Left ventricle myocardium inferior (tissue), 1 donor: Measurements from ENCODE around the gene TMEM184C. TPM values are rescaled to one million over a fixed set of nuclear protein-coding genes. Genes with fewer than 3 reads are reported as not detected.

ENCODE experiments used
- DNase-seq: peaks from one replicate; pipeline ENCODE4 v3.0.0-alpha.2; 2020
- H3K27ac ChIP-seq: fragments of 200-600 bp; replicated peaks from 2 replicates; pipeline ENCODE4 v1.8.0; 2021
- H3K27me3 ChIP-seq: fragments of 200-600 bp; 2 replicates; pipeline ENCODE4 v1.8.0; 2021; ENCODE audit warnings: low read depth
- H3K36me3 ChIP-seq: fragments of 200-600 bp; 2 replicates; pipeline ENCODE4 v1.8.0; 2021
- H3K4me1 ChIP-seq: fragments of 200-600 bp; 2 replicates; pipeline ENCODE4 v1.8.0; 2021
- H3K4me3 ChIP-seq: fragments of 200-600 bp; 2 replicates; pipeline ENCODE4 v1.8.0; 2021; ENCODE audit warnings: mild to moderate bottlenecking, moderate library complexity
- H3K9me3 ChIP-seq: fragments of 200-600 bp; replicated peaks from 2 replicates; pipeline ENCODE4 v1.8.0; 2021
- intact Hi-C: fragments of 100-400 bp; cut with micrococcal nuclease; formaldehyde crosslinking; loops from one replicate; pipeline ENCODE4 v1.11.0; 2022
- total RNA-seq: library from RNA; stranded (reverse); fragmentation: NEBNext Ultra II Directional; extraction: Animal tissue kit (Norgen Biotek cat#: 25700); gene quantifications from one replicate; pipeline ENCODE4 v1.2.1, GENCODE V29; 2021
- TF ChIP-seq, protein P1 (sequence below): fragments of 200-600 bp; IDR thresholded peaks from 2 replicates; pipeline ENCODE4 v1.8.0; 2021; ENCODE audit warnings: antibody characterized with exemption, mild to moderate bottlenecking, borderline replicate concordance
- donor health status: DM: no; HTN: yes; CAD: no; lungs with severe emphysema.

Gene TMEM184C
- total RNA-seq, 1 donor from 2014 or later = 24.7 TPM

DNA sequence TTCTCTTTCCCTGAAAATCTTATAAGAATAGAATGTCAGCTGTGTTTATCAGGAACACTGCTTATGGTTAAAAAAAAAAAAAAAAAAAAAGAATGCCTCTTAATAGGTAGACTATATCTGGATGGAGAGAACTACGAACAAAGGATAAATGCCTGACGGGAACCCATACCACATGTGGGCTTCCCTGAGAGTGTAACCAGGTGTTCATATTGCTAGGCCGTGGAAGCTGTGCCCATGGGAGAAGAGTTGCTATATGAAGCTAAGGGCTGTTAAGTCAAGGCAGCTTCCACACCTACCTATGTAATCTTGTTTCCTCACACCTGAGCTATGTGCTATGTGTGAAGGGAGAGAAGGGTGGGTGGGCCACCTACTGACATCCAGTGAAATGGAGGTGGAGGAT, 27.3 kb downstream of the TMEM184C start:
- DNase-seq = no peak
- Histone ChIP-seq H3K4me3 (no peak overlapping the region), H3K4me1 (peaks cover 29% of the 10 kb centered on the region), H3K9me3 (no peaks in the 10 kb centered on the region), H3K27ac (no peak overlapping the region), H3K36me3 (peaks cover 32% of the 10 kb centered on the region), H3K27me3 (no peaks in the 10 kb centered on the region)
- intact Hi-C loops = no loop called here
- TF ChIP-seq, protein P1, sequence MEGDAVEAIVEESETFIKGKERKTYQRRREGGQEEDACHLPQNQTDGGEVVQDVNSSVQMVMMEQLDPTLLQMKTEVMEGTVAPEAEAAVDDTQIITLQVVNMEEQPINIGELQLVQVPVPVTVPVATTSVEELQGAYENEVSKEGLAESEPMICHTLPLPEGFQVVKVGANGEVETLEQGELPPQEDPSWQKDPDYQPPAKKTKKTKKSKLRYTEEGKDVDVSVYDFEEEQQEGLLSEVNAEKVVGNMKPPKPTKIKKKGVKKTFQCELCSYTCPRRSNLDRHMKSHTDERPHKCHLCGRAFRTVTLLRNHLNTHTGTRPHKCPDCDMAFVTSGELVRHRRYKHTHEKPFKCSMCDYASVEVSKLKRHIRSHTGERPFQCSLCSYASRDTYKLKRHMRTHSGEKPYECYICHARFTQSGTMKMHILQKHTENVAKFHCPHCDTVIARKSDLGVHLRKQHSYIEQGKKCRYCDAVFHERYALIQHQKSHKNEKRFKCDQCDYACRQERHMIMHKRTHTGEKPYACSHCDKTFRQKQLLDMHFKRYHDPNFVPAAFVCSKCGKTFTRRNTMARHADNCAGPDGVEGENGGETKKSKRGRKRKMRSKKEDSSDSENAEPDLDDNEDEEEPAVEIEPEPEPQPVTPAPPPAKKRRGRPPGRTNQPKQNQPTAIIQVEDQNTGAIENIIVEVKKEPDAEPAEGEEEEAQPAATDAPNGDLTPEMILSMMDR = no peak

DNA sequence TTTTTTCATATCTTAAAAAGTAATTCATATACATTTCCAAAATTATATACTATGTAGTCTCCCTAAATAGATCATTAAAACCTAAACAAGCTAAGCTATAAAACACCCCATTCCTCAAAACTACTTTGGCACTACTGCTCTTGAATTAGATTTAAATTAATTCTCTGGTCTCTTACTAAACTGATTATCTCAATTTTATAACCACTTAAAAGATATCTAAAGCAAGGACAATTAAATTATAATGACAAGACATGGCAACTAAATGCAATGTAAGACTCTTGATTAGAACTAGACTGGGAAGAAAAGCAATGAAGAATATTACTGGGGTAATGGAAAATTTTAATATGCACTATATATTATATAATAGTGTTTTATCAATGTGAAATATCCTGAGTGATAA, 27.9 kb downstream of the TMEM184C start:
- Histone ChIP-seq H3K9me3 (no peaks in the 10 kb centered on the region), H3K36me3 (peaks cover 32% of the 10 kb centered on the region), H3K4me3 (no peak overlapping the region), H3K4me1 (peaks cover 29% of the 10 kb centered on the region), H3K27ac (no peak overlapping the region), H3K27me3 (no peaks in the 10 kb centered on the region)
- no peak for DNase-seq
- intact Hi-C loops = no loop called here
- TF ChIP-seq, protein P1 = no peak

DNA sequence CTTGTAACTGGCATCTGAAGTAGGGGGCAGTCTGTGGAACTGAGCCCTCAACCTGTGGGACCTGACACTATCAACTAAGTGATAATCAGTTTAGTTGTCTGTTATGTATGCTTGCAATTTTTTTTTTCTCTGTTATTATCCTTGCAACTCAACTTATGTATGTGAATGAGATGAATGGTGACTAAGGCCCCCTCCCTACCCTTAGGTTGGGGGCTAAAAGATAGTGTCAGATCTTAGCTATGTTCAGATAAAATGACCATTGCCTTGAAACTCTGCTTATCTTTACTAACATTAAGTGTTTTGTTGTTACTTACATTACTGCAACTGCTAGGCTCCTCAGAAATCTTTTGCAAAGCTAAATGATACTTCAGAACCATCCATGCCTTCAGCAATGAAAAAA, 31.5 kb downstream of the TMEM184C start:
- TF ChIP-seq, protein P1 = no peak
- Histone ChIP-seq H3K4me3 (no peak overlapping the region), H3K27me3 (no peaks in the 10 kb centered on the region), H3K9me3 (no peaks in the 10 kb centered on the region), H3K27ac (no peak overlapping the region), H3K4me1 (peaks cover 29% of the 10 kb centered on the region), H3K36me3 (peaks cover 11% of the 10 kb centered on the region)
- no peak for DNase-seq
- intact Hi-C loops = no loop called here

DNA sequence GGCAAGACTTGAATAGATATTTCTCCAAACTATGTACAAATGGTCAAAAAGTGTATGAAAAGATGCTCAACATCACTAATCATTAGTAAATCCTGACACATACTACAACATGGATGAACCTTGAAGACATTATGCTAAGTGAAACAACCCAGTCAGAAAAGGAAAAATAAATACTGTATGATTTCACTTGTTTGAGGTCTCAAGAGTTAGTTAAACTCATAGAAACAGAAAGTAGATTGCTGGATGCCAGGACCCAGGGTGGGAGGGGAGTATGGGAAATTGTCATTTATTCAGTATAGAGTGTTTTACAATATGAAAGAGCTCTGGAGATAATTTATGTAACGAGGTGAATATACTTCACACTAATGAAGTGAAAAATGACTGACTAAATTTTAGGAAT, 34.4 kb downstream of the TMEM184C start:
- DNase-seq = no peak
- H3K36me3 ChIP-seq = peaks cover 34% of the 10 kb centered on the region
- no peak overlapping the region for H3K27ac ChIP-seq
- no peaks in the 10 kb centered on the region for H3K9me3 ChIP-seq
- peaks cover 7% of the 10 kb centered on the region for H3K4me1 ChIP-seq
- no peaks in the 10 kb centered on the region for H3K27me3 ChIP-seq
- intact Hi-C loops = no loop called here
- H3K4me3 ChIP-seq = no peak overlapping the region
- TF ChIP-seq, protein P1 = no peak

DNA sequence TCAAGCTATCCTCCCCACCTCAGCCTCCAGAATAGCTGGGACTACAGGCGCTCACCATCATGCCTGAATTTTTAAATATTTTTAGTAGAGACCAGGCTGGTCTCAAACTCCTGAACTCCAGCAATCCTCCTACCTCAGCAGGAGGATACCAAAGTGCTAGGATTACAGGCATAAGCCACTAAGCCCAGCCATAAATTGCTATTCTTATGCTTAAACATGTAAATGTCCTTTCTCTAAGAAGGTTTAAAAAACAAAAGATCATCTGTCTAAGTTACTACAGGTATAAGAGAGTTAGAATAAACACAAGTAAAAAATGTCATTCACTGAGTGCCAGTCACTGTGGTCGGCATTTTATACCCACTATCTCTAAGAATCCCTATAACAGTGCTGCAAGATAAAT, 38.4 kb downstream of the TMEM184C start:
- Histone ChIP-seq H3K36me3 (peaks cover 60% of the 10 kb centered on the region), H3K27ac (no peak overlapping the region), H3K4me3 (no peak overlapping the region), H3K27me3 (no peaks in the 10 kb centered on the region), H3K4me1 (no peaks in the 10 kb centered on the region), H3K9me3 (no peaks in the 10 kb centered on the region)
- intact Hi-C loops = no loop called here
- DNase-seq = no peak
- TF ChIP-seq, protein P1 = no peak

DNA sequence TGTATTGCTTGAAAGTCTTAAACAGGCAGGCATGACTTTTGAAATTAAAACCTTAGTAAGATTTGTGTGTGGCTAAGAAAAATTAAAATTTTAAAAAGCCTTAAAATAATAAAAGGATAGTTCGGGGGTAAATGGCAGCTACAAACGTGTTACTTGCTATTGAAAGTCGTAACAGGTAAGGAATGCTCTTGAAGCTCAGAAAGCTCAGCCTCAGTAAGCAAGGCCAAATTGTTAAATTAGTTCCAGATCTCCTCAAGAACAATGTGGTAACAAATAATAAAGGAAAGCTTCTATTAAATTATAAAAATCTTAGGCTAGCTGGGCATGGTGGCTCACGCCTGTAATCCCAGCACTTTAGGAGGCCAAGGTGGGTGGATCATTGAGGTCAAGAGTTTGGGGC, 41.3 kb downstream of the TMEM184C start:
- intact Hi-C loops = no loop called here
- H3K27ac ChIP-seq = no peak overlapping the region
- no peaks in the 10 kb centered on the region for H3K27me3 ChIP-seq
- no peaks in the 10 kb centered on the region for H3K4me1 ChIP-seq
- H3K4me3 ChIP-seq = no peak overlapping the region
- DNase-seq = no peak
- H3K36me3 ChIP-seq = peaks cover 75% of the 10 kb centered on the region
- TF ChIP-seq, protein P1 = no peak
- no peaks in the 10 kb centered on the region for H3K9me3 ChIP-seq
